ENCODE data around the gene FMO4.

- TF ChIP-seq EZH2 (IDR thresholded peaks at IDR 0.05) (no peak), POLR2AphosphoS5 (IDR thresholded peaks at IDR 0.05; ENCODE audit: borderline replicate concordance, low read depth, low read length) (no peak), FOXP2 (optimal IDR thresholded peaks at IDR 0.05; ENCODE audit: control extremely low read depth, extremely low read length, insufficient read depth) (no peak)
These were observed 52.1 kb downstream of the FMO4 start for GRCh38 chr1:171366085-171366484.
